DMS79 treated with DMSO at 0.1 percent for 48 hours (cell line): ENCODE results near the gene DUS4L.
A peak's percentile ranks its signal among the peaks of the same experiment; 100 is the strongest.
"Not testable (repeated sequence)": the region's sequence is repeated elsewhere in the genome, so short reads cannot be mapped to it uniquely, and the experiment has no call there.

Experiments used
- DNase-seq: peaks from one replicate; lab custom pipeline; 2025; lab: John Stamatoyannopoulos, UW

Gene DUS4L

GRCh38 chr7:107563775-107564552, at the start of gene DUS4L, which contains the start of gene COG5:
Gene DUS4L, plus strand, starts transcription at chr7:107563971. Its CDS starts 3,100 bp downstream, at chr7:107567071.
Gene COG5, minus strand, starts transcription at chr7:107563920. Its CDS starts 24 bp downstream, at chr7:107563896.
- peak; percentile 81 for DNase-seq

GRCh38 chr7:107526672-107527071, 37.1 kb upstream of the DUS4L start:
- no peak for DNase-seq

GRCh38 chr7:107527196-107527595, 36.6 kb upstream of the DUS4L start:
- no peak for DNase-seq

GRCh38 chr7:107528461-107528860, 35.3 kb upstream of the DUS4L start:
- DNase-seq: no peak

- DNase-seq: no peak
Observed at GRCh38 chr7:107530751-107531150, 33.0 kb upstream of the DUS4L start.

- DNase-seq: no peak
Observed at GRCh38 chr7:107534139-107534538, 29.6 kb upstream of the DUS4L start.

GRCh38 chr7:107537228-107537627, 26.5 kb upstream of the DUS4L start:
- not testable (repeated sequence) for DNase-seq

- DNase-seq: no peak
Observed at GRCh38 chr7:107538001-107538400, 25.8 kb upstream of the DUS4L start.

GRCh38 chr7:107543338-107543993, 20.3 kb upstream of the DUS4L start:
- DNase-seq: no peak

- no peak for DNase-seq
Observed at GRCh38 chr7:107544848-107545591, 18.8 kb upstream of the DUS4L start.

GRCh38 chr7:107551936-107552335, 11.8 kb upstream of the DUS4L start:
- no peak for DNase-seq

GRCh38 chr7:107555893-107556292, 7.9 kb upstream of the DUS4L start:
- no peak for DNase-seq

- no peak for DNase-seq
Observed at GRCh38 chr7:107559864-107560263, 3.9 kb upstream of the DUS4L start.

- DNase-seq: no peak
Observed at GRCh38 chr7:107560898-107561516, 2.8 kb upstream of the DUS4L start.

- DNase-seq: no peak
Observed at GRCh38 chr7:107563081-107563774, 543 bp upstream of the DUS4L start.

- no peak for DNase-seq
Observed at GRCh38 chr7:107564553-107565298, 955 bp downstream of the DUS4L start.

GRCh38 chr7:107570298-107570697, 6.5 kb downstream of the DUS4L start:
- no peak for DNase-seq

GRCh38 chr7:107573537-107573936, 9.8 kb downstream of the DUS4L start:
- no peak for DNase-seq

GRCh38 chr7:107579554-107579884, 15.7 kb downstream of the DUS4L start:
- no peak for DNase-seq

- peak; percentile 68 for DNase-seq
Observed at GRCh38 chr7:107579885-107580715, 16.3 kb downstream of the DUS4L start, which contains the start of gene BCAP29. Gene BCAP29, plus strand, starts transcription at chr7:107580246. Its CDS starts 527 bp downstream, at chr7:107580773.
